ENCODE measurements around the gene TFCP2.

- TF ChIP-seq CTCF (IDR thresholded peaks at IDR 0.05) (no peak), POLR2A (IDR thresholded peaks at IDR 0.05) (no peak)
Observed at GRCh38 chr12:51067771-51068170, 105.2 kb downstream of the TFCP2 start.
